ENCODE data around the gene PPP2R5B. TPM values are rescaled to one million over a fixed set of nuclear protein-coding genes. Genes with fewer than 3 reads are reported as not detected.
A peak's percentile ranks its signal among the peaks of the same experiment; 100 is the strongest.

Gene PPP2R5B
- total RNA-seq, 1 experiment from 2014 or later, result 8.7 TPM

- ChIA-PET POLR2A (no interaction called here), CTCF (interaction anchor here (2.0 kb wide), 1 partner anchor 12 kb away, joined by 5 read pairs; no protein-coding TSS in a partner anchor)
- DNase-seq (ENCODE audit: low spot score) (no peak), ATAC-seq (no peak)
- peak overlapping the region; percentile 50; the same call in 1 of the 2 replicates for H3K27ac Mint-ChIP-seq
- no peaks in the 10 kb centered on the region for H3K9me3 Mint-ChIP-seq
- peaks cover 8% of the 10 kb centered on the region; the same call in 1 of the 2 replicates for H3K36me3 Mint-ChIP-seq
- TF ChIP-seq ZNF232 (CRISPR knock-in tag; IDR thresholded peaks at IDR 0.05), result no peak
- TF ChIP-seq GABPB1 (CRISPR knock-in tag; IDR thresholded peaks at IDR 0.05), result no peak
- TF ChIP-seq ZNF121 (CRISPR knock-in tag; IDR thresholded peaks at IDR 0.05), result no peak
- TF ChIP-seq ZBTB21 (CRISPR knock-in tag; IDR thresholded peaks at IDR 0.05; ENCODE audit: borderline replicate concordance), result no peak
- no peak for TF ChIP-seq ZNF219 (CRISPR knock-in tag; IDR thresholded peaks at IDR 0.05; ENCODE audit: borderline replicate concordance)
- TF ChIP-seq ZBTB43 (CRISPR knock-in tag; IDR thresholded peaks at IDR 0.05), result no peak
- TF ChIP-seq STAT6 (CRISPR knock-in tag; conservative IDR thresholded peaks at IDR 0.05; ENCODE audit: low read depth), result no peak
- TF ChIP-seq FOXP1 (CRISPR knock-in tag; IDR thresholded peaks at IDR 0.05; ENCODE audit: borderline replicate concordance), result no peak
- no peak for TF ChIP-seq ATF6 (CRISPR knock-in tag; IDR thresholded peaks at IDR 0.05)
- no peak for TF ChIP-seq USF1 (CRISPR knock-in tag; IDR thresholded peaks at IDR 0.05)
- no peak for TF ChIP-seq ZNF396 (CRISPR knock-in tag; IDR thresholded peaks at IDR 0.05; ENCODE audit: borderline replicate concordance)
- TF ChIP-seq SMAD3 (CRISPR knock-in tag; IDR thresholded peaks at IDR 0.05; ENCODE audit: borderline replicate concordance), result no peak
- TF ChIP-seq ETV6 (CRISPR knock-in tag; IDR thresholded peaks at IDR 0.05), result no peak
- H3K4me1 Mint-ChIP-seq, result no peaks in the 10 kb centered on the region
- no peaks in the 10 kb centered on the region for H3K27me3 Mint-ChIP-seq (ENCODE audit: low read depth)
- no peak overlapping the region for H3K4me3 Mint-ChIP-seq
Measured at GRCh38 chr11:64900263-64900678, 24.2 kb upstream of the PPP2R5B start.

- no peak overlapping the region for H3K4me3 Mint-ChIP-seq
- no peak for ATAC-seq
- peaks cover 9% of the 10 kb centered on the region; the same call in 1 of the 2 replicates for H3K36me3 Mint-ChIP-seq
- ChIA-PET POLR2A (no interaction called here), CTCF (interaction anchor here (2.0 kb wide), 1 partner anchor 13 kb away, joined by 5 read pairs; no protein-coding TSS in a partner anchor)
- no peaks in the 10 kb centered on the region for H3K9me3 Mint-ChIP-seq
- no peak overlapping the region for H3K27ac Mint-ChIP-seq
- no peak for DNase-seq (ENCODE audit: low spot score)
- no peaks in the 10 kb centered on the region for H3K27me3 Mint-ChIP-seq (ENCODE audit: low read depth)
- no peaks in the 10 kb centered on the region for H3K4me1 Mint-ChIP-seq
- TF ChIP-seq FOXK1 (CRISPR knock-in tag; IDR thresholded peaks at IDR 0.05), result no peak
- TF ChIP-seq CTCF (IDR thresholded peaks at IDR 0.05), result no peak
- TF ChIP-seq ATF1 (CRISPR knock-in tag; IDR thresholded peaks at IDR 0.05), result no peak
- TF ChIP-seq ZNF423 (CRISPR knock-in tag; IDR thresholded peaks at IDR 0.05), result no peak
- TF ChIP-seq MXD4 (CRISPR knock-in tag; IDR thresholded peaks at IDR 0.05; ENCODE audit: borderline replicate concordance), result no peak
- no peak; the same call in 1 of the 2 replicates for TF ChIP-seq TCF7 (CRISPR knock-in tag; IDR thresholded peaks at IDR 0.05; ENCODE audit: low read depth)
- TF ChIP-seq NR3C1 (CRISPR knock-in tag; conservative IDR thresholded peaks at IDR 0.05; ENCODE audit: low read depth), result no peak
- no peak for TF ChIP-seq ZNF281 (CRISPR knock-in tag; IDR thresholded peaks at IDR 0.05)
- TF ChIP-seq ZNF138 (CRISPR knock-in tag; conservative IDR thresholded peaks at IDR 0.05), result no peak
- TF ChIP-seq JAZF1 (CRISPR knock-in tag; IDR thresholded peaks at IDR 0.05), result no peak
- TF ChIP-seq TP53 (CRISPR knock-in tag; IDR thresholded peaks at IDR 0.05), result no peak
Measured at GRCh38 chr11:64900774-64901173, 23.7 kb upstream of the PPP2R5B start.
